CD4-positive, alpha-beta T cell treated with Interleukin-10 for 1 hour (primary cell): Measurements from ENCODE around the gene TBC1D22A.
A peak's percentile ranks its signal among the peaks of the same experiment; 100 is the strongest.

Source experiments
- DNase-seq: peaks from one replicate; pipeline ENCODE4 v3.0.0-alpha.2; 2020

TBC1D22A gene

GRCh38 chr22:47067911-47068625, 305.6 kb downstream of the TBC1D22A start:
- no peak for DNase-seq

GRCh38 chr22:47068626-47068996, 306.2 kb downstream of the TBC1D22A start:
- DNase-seq = no peak

- no peak for DNase-seq
Observed at GRCh38 chr22:47069270-47069669, 306.8 kb downstream of the TBC1D22A start.

- DNase-seq = no peak
Observed at GRCh38 chr22:47071078-47071806, 308.8 kb downstream of the TBC1D22A start.

- no peak for DNase-seq
Observed at GRCh38 chr22:47071807-47072641, 309.6 kb downstream of the TBC1D22A start.

GRCh38 chr22:47072642-47072967, 310.2 kb downstream of the TBC1D22A start:
- DNase-seq = no peak

- DNase-seq = no peak
Observed at GRCh38 chr22:47073075-47073474, 310.6 kb downstream of the TBC1D22A start.

GRCh38 chr22:47074105-47074504, 311.7 kb downstream of the TBC1D22A start:
- no peak for DNase-seq

GRCh38 chr22:47075568-47075967, 313.1 kb downstream of the TBC1D22A start:
- no peak for DNase-seq

- DNase-seq = no peak
Observed at GRCh38 chr22:47076758-47077157, 314.3 kb downstream of the TBC1D22A start.

GRCh38 chr22:47080100-47080499, 317.6 kb downstream of the TBC1D22A start:
- no peak for DNase-seq

- no peak for DNase-seq
Observed at GRCh38 chr22:47082505-47082904, 320.1 kb downstream of the TBC1D22A start.

- DNase-seq = no peak
Observed at GRCh38 chr22:47083379-47083986, 321.0 kb downstream of the TBC1D22A start.

- DNase-seq = no peak
Observed at GRCh38 chr22:47084226-47084625, 321.8 kb downstream of the TBC1D22A start.

- no peak for DNase-seq
Observed at GRCh38 chr22:47086596-47087248, 324.3 kb downstream of the TBC1D22A start.

- DNase-seq = no peak
Observed at GRCh38 chr22:47088480-47089158, 326.2 kb downstream of the TBC1D22A start.

GRCh38 chr22:47089374-47089773, 326.9 kb downstream of the TBC1D22A start:
- no peak for DNase-seq

GRCh38 chr22:47089796-47090460, 327.5 kb downstream of the TBC1D22A start:
- DNase-seq = no peak

- DNase-seq = peak; percentile 38
Observed at GRCh38 chr22:47090591-47091245, 328.3 kb downstream of the TBC1D22A start.

GRCh38 chr22:47091246-47091651, 328.8 kb downstream of the TBC1D22A start:
- DNase-seq = peak; percentile 30
